Measurements from ENCODE around the gene TSPOAP1. TPM values are rescaled to one million over a fixed set of nuclear protein-coding genes. Genes with fewer than 3 reads are reported as not detected.
"Not testable (repeated sequence)": the region's sequence is repeated elsewhere in the genome, so short reads cannot be mapped to it uniquely, and the experiment has no call there.

TSPOAP1 gene
- total RNA-seq, 1 donor from 2014 or later: 39.7 TPM

GRCh38 chr17:58344047-58344790 lies 15.6 kb upstream of the TSPOAP1 start:
- TF ChIP-seq CTCF (IDR thresholded peaks at IDR 0.05; ENCODE audit: partially characterized antibody, unreplicated experiment): no peak
- H3K9me3 Mint-ChIP-seq (ENCODE audit: unreplicated experiment): peaks cover 3% of the 10 kb centered on the region
- no peak overlapping the region for H3K27ac Mint-ChIP-seq (ENCODE audit: unreplicated experiment)
- H3K36me3 Mint-ChIP-seq (ENCODE audit: unreplicated experiment): peaks cover 4% of the 10 kb centered on the region
- H3K4me3 Mint-ChIP-seq (ENCODE audit: unreplicated experiment): no peak overlapping the region
- DNase-seq: no peak
- no peaks in the 10 kb centered on the region for H3K27me3 Mint-ChIP-seq (ENCODE audit: unreplicated experiment)
- no peaks in the 10 kb centered on the region for H3K4me1 Mint-ChIP-seq (ENCODE audit: low read depth, unreplicated experiment)

GRCh38 chr17:58343131-58343530 lies 14.5 kb upstream of the TSPOAP1 start:
- no peaks in the 10 kb centered on the region for H3K9me3 Mint-ChIP-seq (ENCODE audit: unreplicated experiment)

GRCh38 chr17:58341861-58342475 lies 13.4 kb upstream of the TSPOAP1 start:
- no peaks in the 10 kb centered on the region for H3K27me3 Mint-ChIP-seq (ENCODE audit: unreplicated experiment)
- peaks cover 8% of the 10 kb centered on the region for H3K4me1 Mint-ChIP-seq (ENCODE audit: low read depth, unreplicated experiment)

More at GRCh38 chr17:58343131-58343530, 14.5 kb upstream of the TSPOAP1 start:
- TF ChIP-seq CTCF (IDR thresholded peaks at IDR 0.05; ENCODE audit: partially characterized antibody, unreplicated experiment): no peak
- Mint-ChIP-seq H3K27ac (ENCODE audit: unreplicated experiment) (no peak overlapping the region), H3K4me3 (ENCODE audit: unreplicated experiment) (no peak overlapping the region), H3K4me1 (ENCODE audit: low read depth, unreplicated experiment) (peaks cover 8% of the 10 kb centered on the region), H3K36me3 (ENCODE audit: unreplicated experiment) (no peaks in the 10 kb centered on the region), H3K27me3 (ENCODE audit: unreplicated experiment) (no peaks in the 10 kb centered on the region)
- DNase-seq: no peak

GRCh38 chr17:58341136-58341860 lies 12.7 kb upstream of the TSPOAP1 start:
- H3K36me3 Mint-ChIP-seq (ENCODE audit: unreplicated experiment): not testable (repeated sequence)
- peaks cover 14% of the 10 kb centered on the region for H3K4me1 Mint-ChIP-seq (ENCODE audit: low read depth, unreplicated experiment)

More at GRCh38 chr17:58341861-58342475, 13.4 kb upstream of the TSPOAP1 start:
- no peak for TF ChIP-seq CTCF (IDR thresholded peaks at IDR 0.05; ENCODE audit: partially characterized antibody, unreplicated experiment)
- no peak for DNase-seq
- Mint-ChIP-seq H3K27ac (ENCODE audit: unreplicated experiment) (no peak overlapping the region), H3K36me3 (ENCODE audit: unreplicated experiment) (no peaks in the 10 kb centered on the region), H3K4me3 (ENCODE audit: unreplicated experiment) (no peak overlapping the region), H3K9me3 (ENCODE audit: unreplicated experiment) (peaks cover 3% of the 10 kb centered on the region)

GRCh38 chr17:58340405-58340876 lies 11.8 kb upstream of the TSPOAP1 start:
- peaks cover 6% of the 10 kb centered on the region for H3K27me3 Mint-ChIP-seq (ENCODE audit: unreplicated experiment)
- TF ChIP-seq CTCF (IDR thresholded peaks at IDR 0.05; ENCODE audit: partially characterized antibody, unreplicated experiment): no peak
- no peak for DNase-seq
- peaks cover 20% of the 10 kb centered on the region for H3K4me1 Mint-ChIP-seq (ENCODE audit: low read depth, unreplicated experiment)
- peaks cover 6% of the 10 kb centered on the region for H3K9me3 Mint-ChIP-seq (ENCODE audit: unreplicated experiment)
- H3K4me3 Mint-ChIP-seq (ENCODE audit: unreplicated experiment): no peak overlapping the region
- H3K27ac Mint-ChIP-seq (ENCODE audit: unreplicated experiment): no peak overlapping the region
- H3K36me3 Mint-ChIP-seq (ENCODE audit: unreplicated experiment): no peaks in the 10 kb centered on the region

More at GRCh38 chr17:58341136-58341860, 12.7 kb upstream of the TSPOAP1 start:
- DNase-seq; H3K9me3 Mint-ChIP-seq (ENCODE audit: unreplicated experiment); H3K27me3 Mint-ChIP-seq (ENCODE audit: unreplicated experiment); H3K27ac Mint-ChIP-seq (ENCODE audit: unreplicated experiment); H3K4me3 Mint-ChIP-seq (ENCODE audit: unreplicated experiment): not testable (repeated sequence)

Data from glutamatergic neuron (in vitro differentiated cells).